Fibroblast of lung (primary cell): ENCODE measurements around the gene PMAIP1. TPM values are rescaled to one million over a fixed set of nuclear protein-coding genes. Genes with fewer than 3 reads are reported as not detected.

Source experiments
- DNase-seq, 2 donors: peaks; one replicate each; pipeline versions ENCODE4 v3.0.0 to v3.0.0-alpha.2; 2010; ENCODE audit warnings: low read depth in 2 of 2
- H2AFZ ChIP-seq: 2 replicates; pipeline ENCODE4 v1.5.1; 2012; ENCODE audit warnings: low read length, control low read depth, inconsistent platforms
- H3K27ac ChIP-seq: 2 replicates; pipeline ENCODE4 v1.5.1; 2011; ENCODE audit warnings: low read length, control low read depth; ENCODE audit not compliant: insufficient read depth
- H3K27me3 ChIP-seq: 2 replicates; pipeline ENCODE4 v1.5.1; 2011; ENCODE audit warnings: mild to moderate bottlenecking, low read length; ENCODE audit not compliant: control insufficient read depth, insufficient read depth
- H3K36me3 ChIP-seq: 2 replicates; pipeline ENCODE4 v1.5.1; 2011; ENCODE audit warnings: low read length; ENCODE audit not compliant: control insufficient read depth, insufficient read depth
- H3K4me1 ChIP-seq: 2 replicates; pipeline ENCODE4 v1.5.1; 2011; ENCODE audit warnings: low read length; ENCODE audit not compliant: control insufficient read depth, insufficient read depth; ENCODE audit errors: extremely low read depth
- H3K4me2 ChIP-seq: 2 replicates; pipeline ENCODE4 v1.5.1; 2011; ENCODE audit warnings: low read length, control low read depth; ENCODE audit not compliant: insufficient read depth; ENCODE audit errors: extremely low read depth
- H3K4me3 ChIP-seq, 4 experiments: fragments of 200-600 bp in 1 of 4; sonication (generic) in 1 of 4; replicated peaks in 1 of 4; 2 replicates each; pipeline ENCODE4 v1.5.1; 2011 to 2016; ENCODE audit warnings: low read length in 4 of 4, low read depth in 3 of 4, mild to moderate bottlenecking in 3 of 4, control low read depth in 2 of 4, inconsistent platforms in 1 of 4, mixed read lengths in 1 of 4; ENCODE audit not compliant: insufficient read depth in 1 of 4; ENCODE audit errors: control extremely low read depth in 1 of 4
- H3K79me2 ChIP-seq: 2 replicates; pipeline ENCODE4 v1.5.1; 2012; ENCODE audit warnings: mild to moderate bottlenecking, low read length, inconsistent platforms; ENCODE audit not compliant: control insufficient read depth, insufficient read depth
- H3K9ac ChIP-seq: 2 replicates; pipeline ENCODE4 v1.5.1; 2011; ENCODE audit warnings: mild to moderate bottlenecking, low read length, control low read depth; ENCODE audit not compliant: insufficient read depth
- H3K9me3 ChIP-seq: 2 replicates; pipeline ENCODE4 v1.5.1; 2012; ENCODE audit warnings: low read depth, low read length; ENCODE audit not compliant: control insufficient read depth, insufficient read depth
- H4K20me1 ChIP-seq: 2 replicates; pipeline ENCODE4 v1.5.1; 2011; ENCODE audit warnings: low read length; ENCODE audit not compliant: control insufficient read depth, insufficient read depth; ENCODE audit errors: extremely low read depth
- EZH2 ChIP-seq: IDR thresholded peaks from 2 replicates; pipeline ENCODE4 v1.5.1; 2012; ENCODE audit warnings: low read length, control low read depth, mild to moderate bottlenecking; ENCODE audit errors: missing control alignments
- polyA plus RNA-seq, 2 donors: library from polyadenylated mRNA; depleted of rRNA in 1 of 2; stranded (reverse) in 1 of 2; unstranded in 1 of 2; fragments of >200 nt; gene quantifications; 2 replicates each; pipeline ENCODE4 v1.2.1, GENCODE V29; 2011 to 2012; ENCODE audit warnings: missing spikeins in 1 of 2
- total RNA-seq: library from RNA; depleted of rRNA; stranded (reverse); fragments of >200 nt; gene quantifications from 2 replicates; pipeline ENCODE4 v1.2.1, GENCODE V29; 2014
- TF ChIP-seq, protein P1 (sequence below), 2 donors: IDR thresholded peaks in 1 of 2; conservative IDR thresholded peaks in 1 of 2; 1 replicate in 1 of 2; 2 replicates in 1 of 2; pipeline ENCODE4 v1.5.1; 2011 to 2012; ENCODE audit warnings: low read length in 2 of 2, control low read depth in 1 of 2, inconsistent platforms in 1 of 2, low read depth in 1 of 2, mild to moderate bottlenecking in 1 of 2

The PMAIP1 gene
- total and polyA plus RNA-seq, 2 donors (not counting 1 experiment from before 2014, with no cell fraction given), result 8.5 to 34.7 TPM

DNA sequence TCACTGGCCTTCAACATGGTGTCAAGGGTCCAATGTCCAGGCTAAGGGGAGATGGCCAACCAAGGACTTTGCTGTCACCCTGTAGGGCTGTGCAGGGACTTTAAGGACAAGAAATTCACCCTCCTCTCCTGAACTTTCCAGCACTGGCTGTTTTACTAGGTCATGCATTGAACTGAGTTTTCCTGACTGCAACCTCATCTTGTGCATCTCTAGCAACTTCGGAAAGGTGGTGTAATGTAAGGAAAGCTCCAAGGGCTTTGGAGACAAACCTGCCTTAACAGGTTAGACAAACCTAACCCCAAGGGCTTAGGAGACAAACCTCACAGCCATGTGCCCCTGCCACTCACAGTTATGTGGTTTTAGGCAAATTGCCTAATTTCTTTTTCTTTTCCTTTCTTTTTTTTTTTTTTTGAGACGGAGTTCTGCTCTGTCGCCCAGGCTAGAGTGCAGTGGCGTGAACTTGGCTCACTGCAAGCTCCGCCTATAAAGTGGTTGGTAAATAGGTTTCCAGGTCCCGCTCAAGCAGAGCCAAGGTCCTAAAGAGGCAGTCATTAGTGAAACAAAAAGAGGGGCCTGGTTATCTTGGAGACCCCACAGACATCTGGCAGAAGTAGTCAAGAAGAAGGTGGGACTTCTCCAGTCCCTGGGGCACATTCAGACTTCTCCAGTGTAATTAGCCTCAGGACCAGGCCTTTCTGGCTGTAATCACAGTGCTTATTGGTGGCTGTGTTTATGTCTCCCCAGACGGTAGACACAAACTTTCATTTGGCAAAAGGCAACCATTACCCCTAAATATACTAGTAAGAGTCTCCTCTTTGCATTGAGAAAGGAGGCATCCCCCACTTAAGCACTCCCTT, 37.6 kb upstream of the PMAIP1 start:
- no peaks in the 10 kb centered on the region for H3K27me3 ChIP-seq
- H3K79me2 ChIP-seq, result no peaks in the 10 kb centered on the region
- no peak overlapping the region for H3K4me2 ChIP-seq
- H3K27ac ChIP-seq, result no peak overlapping the region
- no peaks in the 10 kb centered on the region for H3K36me3 ChIP-seq
- DNase-seq, result no peak
- H4K20me1 ChIP-seq, result no peaks in the 10 kb centered on the region
- no peak overlapping the region for H3K9ac ChIP-seq
- H3K4me1 ChIP-seq, result no peaks in the 10 kb centered on the region
- no peak for TF ChIP-seq EZH2
- TF ChIP-seq, protein P1, sequence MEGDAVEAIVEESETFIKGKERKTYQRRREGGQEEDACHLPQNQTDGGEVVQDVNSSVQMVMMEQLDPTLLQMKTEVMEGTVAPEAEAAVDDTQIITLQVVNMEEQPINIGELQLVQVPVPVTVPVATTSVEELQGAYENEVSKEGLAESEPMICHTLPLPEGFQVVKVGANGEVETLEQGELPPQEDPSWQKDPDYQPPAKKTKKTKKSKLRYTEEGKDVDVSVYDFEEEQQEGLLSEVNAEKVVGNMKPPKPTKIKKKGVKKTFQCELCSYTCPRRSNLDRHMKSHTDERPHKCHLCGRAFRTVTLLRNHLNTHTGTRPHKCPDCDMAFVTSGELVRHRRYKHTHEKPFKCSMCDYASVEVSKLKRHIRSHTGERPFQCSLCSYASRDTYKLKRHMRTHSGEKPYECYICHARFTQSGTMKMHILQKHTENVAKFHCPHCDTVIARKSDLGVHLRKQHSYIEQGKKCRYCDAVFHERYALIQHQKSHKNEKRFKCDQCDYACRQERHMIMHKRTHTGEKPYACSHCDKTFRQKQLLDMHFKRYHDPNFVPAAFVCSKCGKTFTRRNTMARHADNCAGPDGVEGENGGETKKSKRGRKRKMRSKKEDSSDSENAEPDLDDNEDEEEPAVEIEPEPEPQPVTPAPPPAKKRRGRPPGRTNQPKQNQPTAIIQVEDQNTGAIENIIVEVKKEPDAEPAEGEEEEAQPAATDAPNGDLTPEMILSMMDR (conservative IDR thresholded peaks at IDR 0.05 in 1 of 2, IDR thresholded peaks at IDR 0.05 in 1 of 2; ENCODE audit: low read depth in 1 of 2, low read length in 2 of 2), result no peak
- H3K4me3 ChIP-seq, result no peak overlapping the region
- no peaks in the 10 kb centered on the region for H3K9me3 ChIP-seq
- H2AFZ ChIP-seq, result no peak overlapping the region

DNA sequence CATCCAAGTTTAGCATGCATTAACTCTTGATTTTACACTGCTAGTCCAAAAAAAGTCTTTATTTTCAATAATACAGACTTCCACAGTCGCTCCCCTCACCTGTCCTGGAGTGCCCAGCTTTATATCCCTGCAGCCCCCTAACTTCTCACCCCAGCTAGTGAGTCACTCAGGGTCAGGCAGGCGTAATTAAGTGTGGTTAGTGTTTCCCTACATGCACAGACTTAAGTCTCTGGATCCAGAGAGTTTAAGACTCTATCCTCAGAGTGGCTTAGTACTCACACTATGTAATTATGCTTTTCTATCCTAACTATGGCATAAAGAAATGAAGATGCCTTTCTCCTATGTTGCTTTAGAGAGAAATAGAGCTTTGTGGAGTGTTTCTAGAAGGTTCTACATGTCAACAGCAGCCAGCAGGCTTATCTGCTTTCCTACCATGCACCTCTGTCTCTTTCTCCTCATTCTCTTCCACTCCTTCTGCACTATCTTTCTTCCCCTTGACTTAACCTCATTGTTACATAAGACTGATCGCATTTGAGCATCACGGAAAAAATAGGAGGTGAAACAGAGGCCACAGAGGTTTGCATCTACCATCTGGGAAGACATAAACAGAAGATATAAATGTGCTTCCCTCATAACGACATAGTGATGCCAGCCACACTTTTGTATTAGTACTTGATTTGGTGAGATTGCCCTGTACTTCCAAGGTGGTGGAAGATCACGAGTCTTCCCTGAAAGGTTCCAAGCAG, 34.4 kb upstream of the PMAIP1 start:
- Histone ChIP-seq H3K27me3 (no peaks in the 10 kb centered on the region), H3K9me3 (no peaks in the 10 kb centered on the region), H3K4me2 (no peak overlapping the region), H3K79me2 (no peaks in the 10 kb centered on the region), H3K9ac (no peak overlapping the region), H3K36me3 (no peaks in the 10 kb centered on the region), H3K4me1 (no peaks in the 10 kb centered on the region), H3K4me3 (no peak overlapping the region), H3K27ac (no peak overlapping the region), H2AFZ (no peak overlapping the region), H4K20me1 (no peaks in the 10 kb centered on the region)
- TF ChIP-seq, protein P1 (conservative IDR thresholded peaks at IDR 0.05 in 1 of 2, IDR thresholded peaks at IDR 0.05 in 1 of 2; ENCODE audit: low read depth in 1 of 2, low read length in 2 of 2), result no peak
- TF ChIP-seq EZH2, result no peak
- peak in 1 of 2 donors; percentile 52 for DNase-seq

DNA sequence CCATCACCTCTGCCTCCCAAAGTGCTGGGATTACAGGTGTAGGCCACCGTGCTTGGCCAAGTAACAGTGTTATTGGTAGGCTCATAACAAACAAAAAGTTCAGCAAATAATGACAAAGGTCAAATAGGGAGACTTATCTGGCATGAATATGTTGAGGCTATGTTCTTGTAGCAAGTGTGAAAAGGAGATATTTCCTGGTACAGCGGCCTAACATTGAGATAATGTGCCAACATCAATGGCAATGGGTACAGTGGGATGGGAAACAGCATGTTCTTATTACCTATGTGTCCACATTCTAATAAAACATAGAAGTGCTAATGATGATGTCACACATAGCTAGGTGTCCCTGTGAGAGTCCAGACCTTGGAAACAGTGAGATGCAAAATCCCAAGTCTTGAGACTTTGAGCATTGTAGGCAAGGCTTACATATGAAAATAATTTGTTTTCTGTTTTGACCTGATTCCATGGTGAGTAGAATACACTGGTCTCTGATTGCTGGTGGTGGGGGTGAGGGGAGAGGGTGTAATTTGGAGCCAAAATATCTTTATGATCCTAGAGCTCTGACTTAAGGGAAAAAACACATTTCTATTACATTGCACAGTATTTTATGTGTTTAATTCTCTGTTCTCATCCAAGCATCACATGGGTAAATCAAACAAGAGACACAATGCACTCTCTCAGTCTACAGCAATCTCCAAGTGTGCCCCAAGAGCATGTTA, 33.1 kb upstream of the PMAIP1 start:
- no peak for TF ChIP-seq EZH2
- TF ChIP-seq, protein P1 (conservative IDR thresholded peaks at IDR 0.05 in 1 of 2, IDR thresholded peaks at IDR 0.05 in 1 of 2; ENCODE audit: low read depth in 1 of 2, low read length in 2 of 2), result no peak
- Histone ChIP-seq H3K9me3 (no peaks in the 10 kb centered on the region), H3K27me3 (no peaks in the 10 kb centered on the region), H3K4me1 (no peaks in the 10 kb centered on the region), H3K9ac (no peak overlapping the region), H4K20me1 (no peaks in the 10 kb centered on the region), H3K4me3 (no peak overlapping the region), H2AFZ (no peak overlapping the region), H3K36me3 (no peaks in the 10 kb centered on the region), H3K4me2 (no peak overlapping the region), H3K79me2 (no peaks in the 10 kb centered on the region), H3K27ac (no peak overlapping the region)
- no peak for DNase-seq
